ENCODE data around the gene RPS27L.

GRCh38 chr15:63198371-63199250, 41.3 kb upstream of the RPS27L start:
- TF ChIP-seq YY1 (IDR thresholded peaks at IDR 0.05; ENCODE audit: borderline replicate concordance in 1 of 3, control insufficient read depth in 1 of 3, extremely low read depth in 1 of 3, insufficient read depth in 3 of 3, insufficient read length in 1 of 3, insufficient replicate concordance in 2 of 3, low read depth in 1 of 3, low read length in 2 of 3): no peak
- no peak for TF ChIP-seq ELF1 (tag; IDR thresholded peaks at IDR 0.05)
- no peak for TF ChIP-seq CTCF (IDR thresholded peaks at IDR 0.05 in 2 of 3, conservative IDR thresholded peaks at IDR 0.05 in 1 of 3; ENCODE audit: insufficient read depth in 2 of 3, low read depth in 1 of 3, low read length in 3 of 3)

All from K562 (cell line).